Activated CD4-positive, CD25-positive, alpha-beta regulatory T cell treated with anti-CD3 and anti-CD28 coated beads, Interleukin-2, amount 50 U/mL, for 72 hours (primary cell): ENCODE data around the gene PPP1R13B.
"Not testable (repeated sequence)": the region's sequence is repeated elsewhere in the genome, so short reads cannot be mapped to it uniquely, and the experiment has no call there.

Experiments used
- DNase-seq: peaks from one replicate; pipeline ENCODE4 v3.0.0; 2021

PPP1R13B gene

DNA sequence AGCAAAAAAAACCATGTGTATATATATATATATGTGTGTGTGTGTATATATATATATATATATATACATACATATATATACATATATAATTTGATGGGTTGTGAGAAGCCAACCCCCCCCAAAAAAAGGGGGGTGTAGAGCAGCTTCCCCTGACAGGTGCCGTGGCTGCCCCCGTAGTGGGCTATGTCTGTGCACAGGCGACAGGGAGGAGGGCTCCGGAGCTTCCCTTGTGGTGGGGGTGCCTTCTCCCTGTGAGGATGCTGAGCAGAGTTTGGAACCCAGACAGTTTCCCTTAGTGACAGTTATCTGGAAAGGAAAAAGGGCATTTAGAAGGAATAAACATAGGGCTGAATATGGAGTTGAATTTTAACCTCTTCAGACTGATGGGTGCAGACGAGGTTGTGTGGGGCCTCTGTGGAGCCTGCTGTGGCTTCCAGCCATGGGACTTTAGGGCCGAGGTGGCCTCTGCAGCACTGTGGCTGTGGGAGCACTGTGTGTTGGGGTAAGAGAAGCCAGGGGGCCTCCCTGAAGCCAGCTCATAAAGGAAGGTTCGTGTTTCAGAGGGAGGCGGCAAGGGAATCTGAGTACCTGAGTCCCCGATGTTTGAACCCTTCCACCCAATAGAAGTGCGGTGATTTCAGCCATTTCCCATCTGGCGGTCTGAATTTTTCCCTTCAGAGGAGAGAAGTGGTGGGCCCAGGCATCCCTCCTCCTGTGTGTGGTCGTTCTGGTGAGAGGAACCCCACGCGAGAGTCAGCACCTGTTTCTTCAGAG lies 151.9 kb downstream of the PPP1R13B start:
- no peak for DNase-seq

DNA sequence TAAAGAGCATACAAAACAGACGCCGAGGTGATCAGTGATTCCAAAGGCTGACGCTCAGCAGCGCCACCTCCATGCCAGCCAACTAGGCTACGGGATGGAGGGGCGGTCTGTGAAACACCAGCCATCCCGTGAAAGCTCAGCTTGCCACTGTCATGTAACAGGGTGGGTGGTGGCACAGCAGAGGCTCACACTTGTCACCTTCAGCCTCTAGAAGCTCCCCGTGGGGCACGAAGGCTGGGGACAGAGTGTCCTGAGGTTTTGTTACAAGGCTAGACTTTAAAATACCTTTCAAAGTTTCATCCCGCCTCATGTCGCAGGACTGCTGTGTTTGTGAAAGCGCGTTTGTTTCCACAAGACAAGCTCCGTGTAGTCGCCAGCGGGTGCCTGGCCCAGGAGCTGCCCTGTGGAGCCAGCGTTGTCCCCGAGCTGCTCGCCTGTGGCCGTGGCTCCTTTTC lies 152.8 kb downstream of the PPP1R13B start:
- no peak for DNase-seq

DNA sequence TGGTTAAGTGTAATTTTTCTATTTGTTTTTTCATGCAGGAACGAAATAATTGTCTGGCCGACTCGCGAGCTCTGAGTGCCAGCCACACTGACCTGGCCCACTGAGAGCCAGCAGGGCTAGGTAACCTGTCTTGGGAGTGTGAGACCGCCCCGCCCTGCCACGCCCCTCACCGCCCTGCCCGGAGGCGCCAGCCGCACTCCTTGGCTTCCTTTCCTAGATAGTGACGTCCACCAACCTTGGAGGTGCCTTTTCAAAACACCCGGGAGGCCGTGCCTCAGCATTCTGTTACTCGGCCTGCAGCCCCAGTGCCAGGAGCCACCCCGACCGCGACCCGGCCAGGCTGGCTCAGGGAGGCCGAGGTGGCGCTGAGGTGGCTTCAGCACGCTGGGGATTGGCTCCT lies 153.9 kb downstream of the PPP1R13B start:
- no peak for DNase-seq

DNA sequence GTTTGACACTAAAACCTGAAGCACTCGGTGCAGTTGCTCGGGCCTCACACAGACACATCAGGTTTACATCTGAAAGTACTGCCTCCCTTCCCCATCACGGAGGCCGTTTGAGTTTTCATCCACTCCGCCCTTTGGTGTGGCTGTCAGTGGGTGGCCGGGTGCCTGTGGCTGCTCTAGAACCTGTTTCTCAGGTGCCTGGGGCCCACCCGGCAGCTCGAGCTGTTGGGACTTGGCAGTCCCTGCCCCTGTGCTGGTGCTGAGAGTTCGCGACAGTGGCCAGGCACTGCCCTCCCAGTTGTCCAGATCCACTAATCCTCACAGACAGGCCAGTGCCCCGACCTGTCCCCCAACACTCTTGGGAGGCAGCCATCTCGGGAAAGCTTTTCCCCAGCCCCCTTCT lies 154.5 kb downstream of the PPP1R13B start:
- DNase-seq: no peak

DNA sequence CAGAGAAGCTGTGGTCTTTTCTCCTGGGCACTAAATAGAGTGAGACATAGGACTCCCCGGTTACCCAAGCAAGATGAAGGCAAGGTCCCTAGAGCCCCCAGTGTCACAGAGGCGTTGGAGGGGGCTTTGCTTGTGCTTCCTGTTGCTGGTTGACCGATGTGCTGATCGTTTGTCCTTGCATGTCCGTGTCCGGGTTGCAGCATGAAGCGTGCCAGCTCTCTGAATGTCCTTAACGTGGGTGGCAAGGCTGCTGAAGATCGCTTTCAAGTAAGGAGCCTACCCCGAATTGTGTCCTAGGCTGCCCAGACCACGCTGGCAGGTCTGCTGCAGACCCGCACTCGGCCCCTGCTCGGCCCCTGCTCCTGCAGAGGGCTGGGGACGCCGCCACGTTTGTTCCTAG lies 155.2 kb downstream of the PPP1R13B start:
- DNase-seq: no peak

DNA sequence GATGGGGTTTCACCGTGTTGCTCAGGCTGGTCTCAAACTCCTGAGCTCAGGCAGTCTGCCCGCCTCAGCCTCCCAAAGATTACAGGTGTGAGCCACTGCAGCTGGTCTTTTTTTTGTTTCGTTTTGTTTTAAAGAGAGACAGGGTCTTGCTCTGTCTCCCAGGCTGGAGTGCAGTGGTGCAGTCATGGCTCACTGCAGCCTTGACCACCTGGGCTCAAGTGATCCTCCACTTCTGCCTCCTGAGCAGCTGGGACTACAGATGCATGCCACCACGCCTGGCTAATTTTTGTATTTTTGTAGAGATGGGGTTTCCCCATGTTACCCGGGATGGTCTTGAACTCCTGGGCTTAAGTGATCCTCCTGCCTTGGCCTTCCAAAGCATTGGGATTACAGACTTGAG lies 155.7 kb downstream of the PPP1R13B start:
- DNase-seq: not testable (repeated sequence)

DNA sequence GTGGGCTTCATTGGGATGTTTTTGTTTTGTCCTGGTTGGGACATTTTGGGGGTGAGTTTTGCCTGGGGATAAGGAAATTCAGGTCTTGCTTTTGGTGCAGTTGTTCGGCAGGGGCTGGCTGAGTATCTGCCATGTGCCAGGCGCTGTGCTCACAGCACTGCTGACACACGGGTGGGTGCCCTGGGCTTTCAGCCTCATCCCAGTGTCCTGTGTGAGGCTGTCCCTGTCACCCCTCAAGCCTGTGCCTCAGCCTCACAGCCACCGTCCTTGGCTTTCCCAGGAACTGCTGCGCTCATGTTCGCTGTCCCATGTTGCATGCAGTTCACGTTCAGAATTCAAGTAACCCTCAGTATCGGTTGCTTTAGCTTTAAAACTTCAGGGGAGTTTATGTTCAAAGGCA lies 157.0 kb downstream of the PPP1R13B start:
- no peak for DNase-seq

DNA sequence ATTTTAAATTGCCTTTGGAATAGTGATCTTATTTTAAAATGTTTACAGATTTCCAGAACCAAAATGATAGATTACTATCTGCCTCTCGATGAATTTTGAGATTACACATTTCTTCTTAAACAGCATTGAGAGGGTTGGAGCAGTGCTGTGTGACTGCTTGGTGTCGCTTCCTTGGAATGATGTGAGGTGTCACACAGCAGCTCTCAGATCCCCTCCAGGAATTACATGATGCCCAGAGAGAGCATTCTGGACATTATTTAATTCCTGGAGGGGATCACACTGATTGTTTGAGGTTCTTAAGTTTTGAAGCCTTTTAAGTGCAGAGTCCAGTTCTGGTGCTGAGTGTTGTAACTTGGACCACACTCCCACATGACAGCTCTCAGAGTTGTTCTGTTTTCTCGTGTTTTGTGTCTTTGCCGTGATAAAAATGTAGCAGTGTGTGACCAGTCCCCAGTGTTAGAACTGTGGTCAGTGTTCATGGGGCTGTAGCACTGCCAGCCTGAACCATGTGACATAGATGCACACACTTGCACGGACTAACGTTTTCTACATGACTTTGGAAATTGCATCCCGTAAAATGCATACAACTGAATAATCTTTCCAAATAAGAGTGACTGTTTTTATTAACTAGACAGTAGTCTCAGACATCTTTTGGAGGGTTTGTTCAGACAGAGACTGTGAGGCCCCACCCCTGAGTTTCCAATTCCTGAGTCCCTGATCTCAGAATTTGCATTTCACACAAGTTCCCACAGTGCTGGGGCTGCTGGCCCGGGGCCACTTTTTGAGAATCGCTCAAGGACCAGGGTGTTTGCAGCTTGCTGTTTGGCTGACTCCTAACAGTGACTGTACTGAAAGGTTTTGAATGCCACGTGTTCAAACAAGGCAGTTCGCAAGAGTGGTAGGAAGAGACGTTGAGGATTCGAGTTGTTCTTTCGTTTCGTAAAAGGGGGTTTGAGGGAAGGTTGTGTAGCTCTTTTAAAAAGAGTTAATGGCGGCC lies 158.2 kb downstream of the PPP1R13B start:
- no peak for DNase-seq

DNA sequence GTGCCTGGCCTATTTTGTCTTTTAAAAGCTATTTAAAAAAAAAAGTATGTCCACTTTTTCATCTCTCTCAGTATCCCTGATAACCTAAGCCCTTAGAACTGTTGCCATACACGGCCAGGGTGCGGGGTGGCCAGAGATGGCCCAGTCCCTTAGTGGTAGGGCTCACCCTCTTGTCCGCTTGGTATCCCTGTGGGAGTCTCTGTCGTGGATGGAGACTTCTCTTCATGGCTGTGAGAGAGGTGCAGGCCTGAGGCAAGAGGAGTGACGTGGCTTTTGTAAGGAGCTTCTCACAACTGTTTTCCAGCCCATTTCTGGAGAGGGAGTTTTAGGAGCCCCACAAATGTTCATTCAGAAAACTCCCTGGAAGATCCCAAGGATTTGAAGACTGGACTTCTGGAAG lies 158.9 kb downstream of the PPP1R13B start:
- no peak for DNase-seq

DNA sequence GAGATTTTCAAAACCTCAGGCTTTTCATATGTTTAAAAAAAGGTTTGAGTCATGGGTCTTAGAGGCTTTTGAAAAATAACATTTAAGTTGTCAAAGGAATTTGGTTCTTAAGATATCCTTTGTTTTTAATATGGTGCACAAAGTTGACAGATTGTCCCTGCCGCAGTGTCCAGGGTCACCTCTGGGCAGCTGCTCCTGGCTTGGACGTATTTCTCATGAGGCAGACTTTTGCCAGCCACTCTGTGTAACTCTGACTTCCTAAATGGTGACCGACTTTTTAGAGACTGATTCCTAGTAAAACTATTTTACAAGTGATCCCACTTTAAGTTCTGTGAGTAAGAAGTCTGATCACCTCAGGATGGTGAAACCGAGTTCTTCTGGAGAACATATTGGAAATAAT lies 159.7 kb downstream of the PPP1R13B start:
- DNase-seq: no peak

DNA sequence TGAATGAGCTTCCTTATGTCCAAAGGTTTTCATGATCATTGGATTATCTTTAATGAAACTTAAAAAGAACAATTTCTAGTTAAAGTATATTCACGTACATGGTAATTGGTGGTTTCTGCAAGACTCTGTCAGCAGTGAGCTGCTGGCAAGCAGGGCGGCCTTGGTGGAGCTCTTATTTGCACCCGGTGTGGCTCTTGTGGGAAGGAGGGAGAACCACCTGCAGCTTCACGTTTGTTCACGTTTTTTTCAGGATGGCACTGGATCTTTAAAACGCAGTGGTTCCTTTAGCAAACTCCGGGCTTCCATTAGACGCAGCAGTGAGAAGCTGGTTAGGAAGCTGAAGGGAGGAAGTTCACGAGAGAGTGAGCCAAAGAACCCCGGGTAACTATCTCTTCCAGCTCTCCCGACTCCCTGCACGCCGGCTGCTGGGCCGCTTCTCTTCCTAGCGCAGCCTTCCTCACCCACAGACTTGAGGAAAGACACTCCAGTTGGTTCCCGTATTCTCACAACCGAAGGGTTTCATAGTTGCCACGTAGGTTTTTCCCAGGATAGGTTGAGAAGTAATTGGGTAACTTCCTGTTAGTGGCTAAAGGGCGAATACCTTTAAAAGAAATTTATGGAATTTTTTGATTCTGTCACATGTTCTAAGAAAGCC lies 160.4 kb downstream of the PPP1R13B start:
- no peak for DNase-seq

DNA sequence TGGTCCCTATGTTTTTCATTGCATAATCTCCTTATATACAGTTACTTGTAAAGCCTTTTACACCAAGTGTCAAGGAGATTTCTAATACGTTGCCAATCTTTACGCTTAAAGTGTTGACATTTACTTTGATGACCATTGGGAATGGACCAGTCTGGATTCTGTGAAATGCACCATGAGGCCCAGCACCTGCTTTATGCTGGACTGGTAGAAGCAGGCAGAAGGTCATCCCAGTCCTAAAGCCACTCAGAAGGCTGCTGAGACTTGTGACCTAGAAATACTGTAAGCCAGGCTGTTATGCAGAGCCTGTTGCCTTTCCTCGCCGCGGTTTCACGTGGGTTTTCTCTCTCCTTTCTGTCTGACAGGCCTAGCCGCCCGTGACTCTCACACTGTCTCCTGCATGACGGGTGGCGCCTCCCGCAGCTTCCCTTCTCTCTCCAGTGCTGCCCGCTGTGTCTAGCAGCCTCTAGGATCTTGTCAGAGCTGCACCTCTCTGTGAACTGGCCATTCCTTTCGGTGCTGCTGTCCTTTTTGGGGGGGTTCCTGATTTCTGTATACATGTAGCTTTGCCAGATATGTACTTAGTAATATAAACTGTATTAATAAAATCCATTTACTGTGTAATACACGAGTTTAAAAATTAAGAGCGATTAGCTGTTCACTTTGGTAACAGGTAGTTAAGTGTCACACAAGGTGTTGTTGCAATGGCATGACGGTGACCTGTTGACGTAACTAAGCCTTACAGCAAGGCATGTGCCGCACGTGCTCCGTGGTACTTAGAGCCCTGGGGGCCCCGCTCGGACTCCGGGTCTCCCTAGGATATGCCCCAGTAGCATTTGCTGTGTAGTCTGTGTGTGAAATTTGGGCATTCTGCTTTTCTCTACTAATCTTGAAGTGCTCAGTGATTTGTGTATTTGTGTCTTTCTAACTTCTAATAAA lies 161.8 kb downstream of the PPP1R13B start:
- DNase-seq: no peak

DNA sequence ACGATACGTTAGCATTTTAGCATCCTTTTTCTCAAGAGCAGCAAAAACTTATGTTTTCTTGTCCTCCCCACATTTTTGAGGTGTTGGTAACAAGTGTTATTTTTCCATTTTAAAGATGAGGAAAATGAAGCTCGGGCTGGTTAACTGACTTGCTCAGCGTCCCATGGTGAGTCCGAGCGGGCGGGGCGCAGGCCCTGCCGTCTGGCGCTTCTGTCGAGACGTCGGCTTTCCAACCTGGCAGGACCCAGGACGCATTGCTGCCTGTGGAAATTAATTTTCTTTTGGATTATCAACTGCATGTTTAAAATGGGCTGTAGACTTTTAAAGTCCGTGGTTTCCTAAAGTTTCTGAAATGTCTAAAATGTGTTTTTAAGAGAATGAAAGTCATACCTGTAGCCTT lies 162.5 kb downstream of the PPP1R13B start:
- DNase-seq: no peak

DNA sequence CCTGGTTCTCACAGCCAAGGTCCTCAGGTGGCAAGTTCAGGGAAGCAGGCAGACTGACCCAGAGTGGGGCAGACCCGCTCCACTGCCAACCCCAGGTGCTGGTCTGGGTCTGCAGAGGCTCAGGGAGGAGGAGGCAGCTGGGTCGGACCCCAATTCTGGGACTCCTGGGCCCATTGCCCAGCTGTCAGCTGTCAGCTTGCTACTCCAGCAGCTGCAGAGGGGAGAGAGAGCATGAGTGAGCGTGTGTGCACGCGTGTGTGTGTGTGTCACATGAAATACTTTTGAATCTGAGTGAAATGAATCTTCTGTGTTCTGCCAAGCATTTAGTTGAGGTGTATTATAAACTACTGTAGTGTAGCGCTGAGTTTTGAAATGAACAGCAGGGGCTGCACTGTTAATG lies 162.9 kb downstream of the PPP1R13B start:
- DNase-seq: no peak
